GM13976 (cell line): ENCODE measurements around the gene MINDY4B.

Experiments
- DNase-seq: peaks from one replicate; pipeline ENCODE4 v3.0.0; 2012; ENCODE audit warnings: low spot score
- CTCF ChIP-seq: IDR thresholded peaks from 2 replicates; pipeline ENCODE4 v1.5.1; 2012; ENCODE audit warnings: borderline replicate concordance, mild to moderate bottlenecking; ENCODE audit not compliant: insufficient read depth; ENCODE audit errors: extremely low read depth, missing control alignments, control extremely low read depth
- in situ Hi-C: fragments of 300-500 bp; cut with MboI; formaldehyde crosslinking; loops from one replicate; pipeline ENCODE4 v1.12.0; 2022; ENCODE audit warnings: low sequenced_read_pairs, mixed read lengths, inconsistent platforms; ENCODE audit not compliant: unreplicated experiment

The MINDY4B gene

GRCh38 chr3:150920236-150920635 is 15.0 kb upstream of the MINDY4B start:
- no peak for DNase-seq
- TF ChIP-seq CTCF = no peak
- in situ Hi-C loops = no loop called here

GRCh38 chr3:150917951-150918350 is 12.7 kb upstream of the MINDY4B start:
- in situ Hi-C loops = no loop called here
- TF ChIP-seq CTCF = no peak

GRCh38 chr3:150913133-150913922 is 8.1 kb upstream of the MINDY4B start:
- TF ChIP-seq CTCF = no peak
- in situ Hi-C loops = no loop called here

More at GRCh38 chr3:150917951-150918350, 12.7 kb upstream of the MINDY4B start:
- DNase-seq = no peak

GRCh38 chr3:150912501-150912900 is 7.3 kb upstream of the MINDY4B start:
- no peak for DNase-seq
- in situ Hi-C loops = no loop called here

More at GRCh38 chr3:150913133-150913922, 8.1 kb upstream of the MINDY4B start:
- no peak for DNase-seq

GRCh38 chr3:150911771-150912170 is 6.5 kb upstream of the MINDY4B start:
- no peak for DNase-seq
- in situ Hi-C loops = no loop called here

More at GRCh38 chr3:150912501-150912900, 7.3 kb upstream of the MINDY4B start:
- TF ChIP-seq CTCF = no peak

GRCh38 chr3:150906461-150906860 is 1.2 kb upstream of the MINDY4B start:
- in situ Hi-C loops = no loop called here
- no peak for TF ChIP-seq CTCF
- no peak for DNase-seq

More at GRCh38 chr3:150911771-150912170, 6.5 kb upstream of the MINDY4B start:
- no peak for TF ChIP-seq CTCF
